ENCODE measurements around the gene TGFA.

TGFA gene

DNA sequence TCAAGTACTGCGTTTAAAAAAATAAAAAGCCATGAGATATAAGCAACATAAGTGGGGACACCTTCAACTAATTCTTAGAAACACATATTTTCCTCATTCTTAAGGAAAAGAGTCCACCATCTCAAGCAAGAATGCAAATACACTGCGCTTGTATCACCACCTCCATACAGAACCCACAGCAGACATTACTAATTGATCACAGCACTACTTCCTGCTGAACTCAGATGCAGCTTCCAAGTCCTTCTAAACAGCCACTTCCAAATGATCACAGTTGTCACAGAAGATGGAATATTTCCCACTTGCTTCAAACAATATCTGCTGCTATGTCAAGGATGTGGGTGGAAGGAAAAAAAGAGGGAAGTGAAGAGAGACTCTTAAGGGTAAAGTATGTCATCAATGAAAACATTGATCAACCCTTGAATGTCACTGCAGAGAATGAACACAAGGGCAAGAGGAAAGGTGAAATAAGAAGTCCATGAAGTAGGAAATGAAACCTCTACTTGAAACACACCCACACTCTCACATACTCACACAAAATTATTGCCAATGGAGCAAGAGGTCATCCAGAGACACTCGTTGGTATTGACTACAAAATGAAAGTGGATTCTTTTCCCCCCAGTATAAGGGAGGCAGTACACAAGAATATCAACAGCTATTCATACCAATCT is 22.1 kb downstream of the TGFA start:
- H3K4me1 ChIP-seq (ENCODE audit: control insufficient read depth, insufficient read depth, low read length) = peaks cover 70% of the 10 kb centered on the region
- H3K9ac ChIP-seq (ENCODE audit: low read length) = no peak overlapping the region
- H3K27me3 ChIP-seq (ENCODE audit: control insufficient read depth, insufficient read depth, low read length) = no peaks in the 10 kb centered on the region
- no peaks in the 10 kb centered on the region for H3K36me3 ChIP-seq (ENCODE audit: control insufficient read depth, insufficient read depth, low read length)
- H3K9me3 ChIP-seq (ENCODE audit: control insufficient read depth, low read length) = no peaks in the 10 kb centered on the region
- H3K4me3 ChIP-seq (ENCODE audit: low read length) = no peak overlapping the region

DNA sequence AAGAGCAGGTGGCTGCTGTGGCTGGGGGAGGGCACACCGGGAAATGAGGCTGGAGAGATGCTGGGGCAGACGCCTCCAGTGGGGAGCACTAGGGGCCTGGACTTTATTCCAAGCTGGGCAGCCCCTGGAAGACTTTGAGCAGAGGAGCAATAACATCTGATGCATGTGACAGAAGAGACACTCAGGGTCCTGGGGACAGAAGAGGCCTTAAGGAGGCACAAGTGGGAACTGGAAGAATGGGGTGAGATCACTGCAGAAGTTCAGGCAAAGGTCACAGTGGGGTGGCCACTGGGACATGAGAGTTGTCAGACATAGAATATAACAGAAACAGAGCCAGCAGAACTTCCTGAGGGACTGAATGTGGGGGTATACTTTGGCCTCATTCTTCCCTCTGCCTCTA is 24.0 kb downstream of the TGFA start:
- Histone ChIP-seq H3K36me3 (ENCODE audit: control insufficient read depth, insufficient read depth, low read length) (no peaks in the 10 kb centered on the region), H3K4me3 (ENCODE audit: low read length) (no peak overlapping the region), H3K4me1 (ENCODE audit: control insufficient read depth, insufficient read depth, low read length) (peaks cover 84% of the 10 kb centered on the region), H3K27me3 (ENCODE audit: control insufficient read depth, insufficient read depth, low read length) (no peaks in the 10 kb centered on the region), H3K9ac (ENCODE audit: low read length) (no peak overlapping the region), H3K9me3 (ENCODE audit: control insufficient read depth, low read length) (no peaks in the 10 kb centered on the region)

DNA sequence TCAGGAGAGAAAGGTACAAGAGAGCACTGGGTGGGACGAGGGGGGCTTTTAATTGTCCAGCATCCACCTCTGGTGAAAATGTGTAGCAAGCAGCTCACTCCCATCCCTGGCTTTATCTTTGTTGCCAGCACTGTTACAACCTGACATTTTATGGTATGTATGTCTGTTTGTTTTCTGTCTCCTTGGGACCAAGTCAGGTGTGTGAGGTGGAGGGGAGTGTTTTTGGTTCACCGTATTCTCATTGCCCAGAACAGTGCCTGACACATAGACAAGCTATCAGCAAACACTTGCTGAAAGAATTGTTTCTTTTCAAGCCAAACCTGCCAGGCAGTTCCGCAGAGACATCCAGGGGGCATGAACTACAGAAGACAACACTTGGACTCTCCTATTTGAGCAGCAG is 24.7 kb downstream of the TGFA start:
- H3K4me1 ChIP-seq (ENCODE audit: control insufficient read depth, insufficient read depth, low read length) = peaks cover 85% of the 10 kb centered on the region
- H3K4me3 ChIP-seq (ENCODE audit: low read length) = no peak overlapping the region

DNA sequence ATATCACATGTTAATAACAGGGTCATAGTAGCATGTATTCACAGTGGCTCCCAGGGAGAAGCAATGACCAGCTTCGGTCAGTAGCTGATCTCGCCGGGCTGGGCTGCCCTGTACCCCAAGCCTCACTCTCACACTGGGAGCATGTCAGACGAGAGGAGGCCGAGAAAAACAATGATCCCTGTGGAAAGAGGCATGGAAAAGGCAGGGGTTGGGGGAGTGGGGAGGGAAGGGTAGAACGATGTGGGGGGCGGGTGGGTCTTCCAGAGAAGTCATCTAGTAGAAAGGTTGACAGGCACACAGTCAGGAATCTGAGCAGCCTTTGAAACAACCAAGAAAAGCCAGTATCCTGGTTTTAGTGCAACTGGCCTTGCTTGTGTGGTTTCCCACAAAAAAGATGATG is 25.4 kb downstream of the TGFA start:
- H3K4me3 ChIP-seq (ENCODE audit: low read length) = no peak overlapping the region
- no peaks in the 10 kb centered on the region for H3K9me3 ChIP-seq (ENCODE audit: control insufficient read depth, low read length)
- peaks cover 85% of the 10 kb centered on the region for H3K4me1 ChIP-seq (ENCODE audit: control insufficient read depth, insufficient read depth, low read length)
- no peaks in the 10 kb centered on the region for H3K27me3 ChIP-seq (ENCODE audit: control insufficient read depth, insufficient read depth, low read length)
- H3K36me3 ChIP-seq (ENCODE audit: control insufficient read depth, insufficient read depth, low read length) = no peaks in the 10 kb centered on the region
- H3K9ac ChIP-seq (ENCODE audit: low read length) = no peak overlapping the region

More for the DNA sequence above, 24.7 kb downstream of the TGFA start:
- H3K9me3 ChIP-seq (ENCODE audit: control insufficient read depth, low read length) = no peaks in the 10 kb centered on the region
- H3K36me3 ChIP-seq (ENCODE audit: control insufficient read depth, insufficient read depth, low read length) = no peaks in the 10 kb centered on the region
- H3K9ac ChIP-seq (ENCODE audit: low read length) = no peak overlapping the region
- no peaks in the 10 kb centered on the region for H3K27me3 ChIP-seq (ENCODE audit: control insufficient read depth, insufficient read depth, low read length)

DNA sequence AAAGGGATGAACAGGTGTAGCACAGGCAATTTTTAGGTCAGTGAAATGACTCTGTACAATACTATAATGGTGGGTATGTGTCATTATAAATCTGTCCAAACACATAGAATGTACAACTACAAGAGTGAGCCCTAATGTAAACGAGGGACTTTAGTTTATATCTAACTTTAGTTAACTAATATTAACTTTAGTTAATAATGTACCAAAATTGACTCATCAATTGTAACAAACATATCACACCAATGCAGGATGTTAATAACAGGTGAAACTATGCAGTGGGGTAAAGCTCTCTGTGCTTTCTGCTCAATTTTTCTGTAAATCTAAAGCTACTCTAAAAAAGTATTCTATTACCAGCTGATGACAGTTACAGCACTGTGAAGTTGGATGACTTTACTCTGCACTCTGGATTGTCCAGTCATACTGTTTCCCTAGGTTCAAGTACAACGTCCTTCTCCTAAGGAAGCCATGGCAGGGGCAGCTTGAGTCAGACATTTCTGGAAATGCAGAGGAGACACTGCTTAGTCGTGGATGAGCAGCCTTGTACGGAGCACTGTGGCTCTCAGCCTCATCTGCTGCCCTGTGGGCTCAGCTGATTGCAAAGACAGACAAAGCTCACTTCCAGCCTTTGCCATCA is 26.1 kb downstream of the TGFA start:
- Histone ChIP-seq H3K4me3 (ENCODE audit: low read length) (no peak overlapping the region), H3K9ac (ENCODE audit: low read length) (no peak overlapping the region), H3K9me3 (ENCODE audit: control insufficient read depth, low read length) (no peaks in the 10 kb centered on the region), H3K27me3 (ENCODE audit: control insufficient read depth, insufficient read depth, low read length) (no peaks in the 10 kb centered on the region), H3K36me3 (ENCODE audit: control insufficient read depth, insufficient read depth, low read length) (no peaks in the 10 kb centered on the region), H3K4me1 (ENCODE audit: control insufficient read depth, insufficient read depth, low read length) (peaks cover 78% of the 10 kb centered on the region)

DNA sequence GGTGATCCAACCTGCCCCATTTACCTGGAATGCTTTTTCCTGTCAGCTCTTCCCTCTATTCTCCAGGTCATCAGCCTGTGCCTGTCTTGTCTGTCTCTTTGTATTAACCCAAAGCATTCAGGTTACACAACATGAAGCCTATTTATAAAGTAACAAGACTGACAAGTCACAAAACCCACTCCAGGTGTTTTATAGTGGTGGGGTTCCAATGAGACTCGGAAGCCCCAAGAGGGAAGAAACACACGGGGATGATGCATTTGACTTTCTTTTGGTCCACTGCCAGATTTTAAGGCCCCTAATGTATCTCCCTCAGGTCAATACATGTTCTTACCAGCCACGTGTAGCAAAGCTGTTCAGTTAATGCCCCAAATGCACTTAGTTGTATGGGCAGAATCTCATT is 27.5 kb downstream of the TGFA start:
- Histone ChIP-seq H3K4me3 (ENCODE audit: low read length) (no peak overlapping the region), H3K9me3 (ENCODE audit: control insufficient read depth, low read length) (no peaks in the 10 kb centered on the region), H3K4me1 (ENCODE audit: control insufficient read depth, insufficient read depth, low read length) (peaks cover 70% of the 10 kb centered on the region), H3K9ac (ENCODE audit: low read length) (no peak overlapping the region), H3K27me3 (ENCODE audit: control insufficient read depth, insufficient read depth, low read length) (no peaks in the 10 kb centered on the region), H3K36me3 (ENCODE audit: control insufficient read depth, insufficient read depth, low read length) (no peaks in the 10 kb centered on the region)

DNA sequence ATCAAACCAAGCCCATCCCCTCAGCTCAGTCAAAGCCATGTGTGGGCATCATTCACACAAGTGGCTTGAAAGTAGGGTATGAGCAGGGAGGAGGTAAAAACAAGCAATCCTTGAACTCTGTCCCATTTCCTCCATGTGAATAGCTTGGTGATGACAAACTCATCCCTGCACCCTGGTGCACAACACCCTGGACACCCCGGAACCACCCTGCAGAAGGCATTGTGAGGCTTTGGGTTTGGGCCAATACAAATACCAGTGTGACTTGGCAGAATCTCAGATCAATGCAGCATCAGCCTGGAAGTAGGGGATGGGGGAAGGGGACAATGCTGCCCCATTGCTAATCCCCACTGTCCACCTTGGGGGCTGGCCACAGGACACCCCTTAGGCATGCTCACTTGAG is 28.6 kb downstream of the TGFA start:
- Histone ChIP-seq H3K4me3 (ENCODE audit: low read length) (no peak overlapping the region), H3K27me3 (ENCODE audit: control insufficient read depth, insufficient read depth, low read length) (no peaks in the 10 kb centered on the region), H3K9ac (ENCODE audit: low read length) (peak overlapping the region; percentile 44), H3K4me1 (ENCODE audit: control insufficient read depth, insufficient read depth, low read length) (peaks cover 69% of the 10 kb centered on the region), H3K36me3 (ENCODE audit: control insufficient read depth, insufficient read depth, low read length) (no peaks in the 10 kb centered on the region), H3K9me3 (ENCODE audit: control insufficient read depth, low read length) (no peaks in the 10 kb centered on the region)

DNA sequence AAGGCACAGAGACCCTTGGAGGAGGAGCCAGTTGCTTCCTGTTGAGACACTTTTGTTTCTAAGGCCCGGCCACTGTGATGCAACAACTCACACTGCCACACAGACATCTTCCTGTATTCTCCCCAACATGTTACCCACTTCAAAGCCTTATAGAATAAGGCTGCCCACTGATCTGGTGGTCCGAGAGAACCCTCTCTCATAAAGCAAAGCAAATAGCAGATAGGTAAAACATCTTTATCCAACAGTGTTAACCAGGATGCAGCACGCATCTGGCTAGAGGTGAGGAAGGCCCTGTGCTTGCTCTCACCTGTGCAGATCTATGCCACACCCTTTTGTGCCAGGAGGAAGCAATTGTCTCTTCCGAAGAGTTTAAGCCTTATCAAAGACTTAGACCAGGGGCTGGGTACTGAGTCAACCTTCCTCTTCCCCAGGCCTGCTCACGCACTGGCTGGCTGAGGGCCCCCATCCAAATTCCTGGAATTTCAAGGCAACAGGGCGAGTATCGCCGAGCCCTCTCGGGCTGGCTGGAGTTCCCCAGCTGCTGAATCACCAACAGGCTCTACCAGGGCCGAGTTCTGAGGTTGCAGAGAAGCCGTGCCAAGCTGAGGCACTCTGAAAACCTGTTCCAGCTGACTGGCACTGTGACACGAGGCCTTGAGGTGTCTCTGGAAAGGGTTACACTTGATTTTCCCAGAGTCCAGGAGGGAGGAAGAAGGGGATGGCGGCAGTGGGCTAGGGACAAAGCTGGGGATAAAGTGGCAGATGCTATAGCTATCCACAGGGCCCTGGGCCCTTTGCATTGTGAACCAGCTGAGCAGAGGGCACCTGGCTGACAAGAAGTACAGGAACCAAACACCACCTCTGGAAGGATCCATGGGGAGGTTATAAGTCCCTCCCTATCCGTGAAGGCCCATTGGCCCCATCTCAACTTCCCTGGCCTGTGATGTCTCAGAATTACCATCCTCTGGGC is 29.3 kb downstream of the TGFA start:
- H3K27me3 ChIP-seq (ENCODE audit: control insufficient read depth, insufficient read depth, low read length) = no peaks in the 10 kb centered on the region
- H3K9me3 ChIP-seq (ENCODE audit: control insufficient read depth, low read length) = no peaks in the 10 kb centered on the region
- H3K36me3 ChIP-seq (ENCODE audit: control insufficient read depth, insufficient read depth, low read length) = no peaks in the 10 kb centered on the region
- no peak overlapping the region for H3K4me3 ChIP-seq (ENCODE audit: low read length)
- H3K9ac ChIP-seq (ENCODE audit: low read length) = peak overlapping the region; percentile 44
- peaks cover 62% of the 10 kb centered on the region for H3K4me1 ChIP-seq (ENCODE audit: control insufficient read depth, insufficient read depth, low read length)

DNA sequence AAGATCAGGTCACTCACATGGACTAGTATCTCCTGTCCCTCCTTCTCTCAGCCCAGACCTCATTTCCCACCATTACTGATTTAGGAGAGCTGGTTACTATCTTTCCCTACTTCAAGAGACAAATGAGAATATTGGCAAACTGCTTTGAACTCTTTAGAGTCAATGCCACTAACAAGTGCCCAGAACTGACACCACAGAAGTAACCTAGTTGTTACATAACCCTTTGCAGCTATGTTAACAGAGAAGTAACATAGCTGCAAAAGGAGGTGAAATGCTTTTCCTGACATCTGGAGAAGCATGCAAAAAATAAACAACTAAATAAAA is 30.0 kb downstream of the TGFA start:
- Histone ChIP-seq H3K4me3 (ENCODE audit: low read length) (no peak overlapping the region), H3K9me3 (ENCODE audit: control insufficient read depth, low read length) (no peaks in the 10 kb centered on the region), H3K9ac (ENCODE audit: low read length) (no peak overlapping the region), H3K36me3 (ENCODE audit: control insufficient read depth, insufficient read depth, low read length) (no peaks in the 10 kb centered on the region), H3K4me1 (ENCODE audit: control insufficient read depth, insufficient read depth, low read length) (peaks cover 55% of the 10 kb centered on the region), H3K27me3 (ENCODE audit: control insufficient read depth, insufficient read depth, low read length) (no peaks in the 10 kb centered on the region)

DNA sequence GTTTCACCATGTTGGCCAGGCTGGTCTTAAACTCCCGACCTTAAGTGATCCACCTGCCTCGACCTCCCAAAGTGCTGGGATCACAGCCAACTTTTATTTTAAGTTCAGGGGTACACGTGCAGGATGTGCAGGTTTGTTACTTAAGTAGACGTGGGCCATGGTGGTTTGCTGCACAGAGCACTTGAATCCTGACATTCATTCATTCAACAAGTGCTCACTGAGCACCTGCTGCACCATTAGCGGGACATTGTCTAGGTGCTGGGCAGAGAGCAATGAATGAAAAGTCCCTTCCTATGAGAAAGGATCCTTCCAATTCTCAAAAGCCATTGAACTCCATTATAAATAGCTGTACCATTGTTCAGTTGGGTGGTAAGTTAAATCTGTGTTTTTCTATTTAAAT is 31.0 kb downstream of the TGFA start:
- no peaks in the 10 kb centered on the region for H3K9me3 ChIP-seq (ENCODE audit: control insufficient read depth, low read length)
- no peaks in the 10 kb centered on the region for H3K27me3 ChIP-seq (ENCODE audit: control insufficient read depth, insufficient read depth, low read length)
- H3K4me1 ChIP-seq (ENCODE audit: control insufficient read depth, insufficient read depth, low read length) = peaks cover 51% of the 10 kb centered on the region
- H3K9ac ChIP-seq (ENCODE audit: low read length) = no peak overlapping the region
- H3K36me3 ChIP-seq (ENCODE audit: control insufficient read depth, insufficient read depth, low read length) = no peaks in the 10 kb centered on the region
- no peak overlapping the region for H3K4me3 ChIP-seq (ENCODE audit: low read length)

DNA sequence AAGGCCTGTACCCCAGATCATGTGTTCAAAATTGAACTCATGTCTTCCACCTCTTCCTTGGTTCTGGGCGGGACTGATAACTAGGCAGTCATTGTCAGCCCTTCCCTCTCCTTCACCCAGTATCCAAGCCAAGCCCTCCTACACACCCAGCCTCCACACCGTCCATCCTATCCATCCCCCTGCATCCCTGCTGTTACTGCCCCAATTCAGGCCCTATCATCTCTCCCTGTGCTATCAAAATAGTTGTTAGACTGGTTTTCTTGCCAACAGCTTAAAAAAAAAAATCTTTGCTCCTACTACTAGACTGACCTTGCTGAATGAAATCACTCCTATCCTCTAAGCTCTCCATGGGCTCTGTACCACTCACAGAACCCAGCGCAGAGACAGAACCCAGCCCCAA is 32.8 kb downstream of the TGFA start:
- Histone ChIP-seq H3K9me3 (ENCODE audit: control insufficient read depth, low read length) (no peaks in the 10 kb centered on the region), H3K27me3 (ENCODE audit: control insufficient read depth, insufficient read depth, low read length) (no peaks in the 10 kb centered on the region), H3K4me1 (ENCODE audit: control insufficient read depth, insufficient read depth, low read length) (peaks cover 47% of the 10 kb centered on the region), H3K9ac (ENCODE audit: low read length) (no peak overlapping the region), H3K4me3 (ENCODE audit: low read length) (no peak overlapping the region), H3K36me3 (ENCODE audit: control insufficient read depth, insufficient read depth, low read length) (no peaks in the 10 kb centered on the region)

DNA sequence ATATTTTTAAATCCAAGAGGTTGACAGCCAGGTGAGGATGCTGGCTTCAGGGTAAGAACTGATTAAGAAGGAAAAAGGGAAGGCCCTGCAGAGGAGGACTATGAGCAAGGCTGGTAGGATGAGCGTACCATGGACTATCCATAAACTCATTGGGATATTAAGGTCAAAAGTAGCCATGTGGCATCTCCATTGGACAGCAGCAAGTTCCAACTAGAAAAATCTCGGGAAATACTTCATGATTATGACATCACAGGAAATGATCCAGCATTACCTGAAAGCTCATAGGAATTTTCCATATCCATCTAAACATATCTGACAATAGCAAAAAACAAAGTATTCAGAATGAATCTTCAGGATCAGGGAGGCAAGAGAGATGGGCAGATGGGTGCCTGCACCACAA is 34.2 kb downstream of the TGFA start:
- Histone ChIP-seq H3K9me3 (ENCODE audit: control insufficient read depth, low read length) (no peaks in the 10 kb centered on the region), H3K4me1 (ENCODE audit: control insufficient read depth, insufficient read depth, low read length) (peaks cover 47% of the 10 kb centered on the region)

More for the DNA sequence above, 34.2 kb downstream of the TGFA start:
- no peak overlapping the region for H3K4me3 ChIP-seq (ENCODE audit: low read length)
- no peaks in the 10 kb centered on the region for H3K27me3 ChIP-seq (ENCODE audit: control insufficient read depth, insufficient read depth, low read length)
- no peaks in the 10 kb centered on the region for H3K36me3 ChIP-seq (ENCODE audit: control insufficient read depth, insufficient read depth, low read length)
- no peak overlapping the region for H3K9ac ChIP-seq (ENCODE audit: low read length)

All from mucosa of stomach (tissue), 1 donor.